Cardiac muscle cell (in vitro differentiated cells and primary cell): ENCODE data around the gene ESPL1. TPM values are rescaled to one million over a fixed set of nuclear protein-coding genes. Genes with fewer than 3 reads are reported as not detected.
A peak's percentile ranks its signal among the peaks of the same experiment; 100 is the strongest.

ENCODE experiments used
- DNase-seq, 2 donors: peaks; one replicate each; pipeline versions ENCODE4 v3.0.0 to v3.0.0-alpha.2; 2010 to 2017; ENCODE audit warnings: low read depth in 1 of 2, low spot score in 1 of 2
- H3K27ac ChIP-seq: fragments of 200-600 bp; sonication (generic); 2 replicates; pipeline ENCODE4 v1.5.1; 2016
- H3K27me3 ChIP-seq: fragments of 200-600 bp; sonication (generic); 2 replicates; pipeline ENCODE4 v1.6.0; 2016; ENCODE audit warnings: control low read depth
- H3K36me3 ChIP-seq: fragments of 200-600 bp; sonication (generic); 2 replicates; pipeline ENCODE4 v1.5.1; 2016; ENCODE audit warnings: control low read depth
- H3K4me1 ChIP-seq: fragments of 200-600 bp; sonication (generic); 2 replicates; pipeline ENCODE4 v1.8.1; 2017; ENCODE audit warnings: low read depth, mild to moderate bottlenecking, mixed run types
- H3K4me3 ChIP-seq: fragments of 200-600 bp; sonication (generic); 2 replicates; pipeline ENCODE4 v1.5.1; 2016; ENCODE audit warnings: mild to moderate bottlenecking
- H3K9me3 ChIP-seq: fragments of 200-600 bp; sonication (generic); 2 replicates; pipeline ENCODE4 v1.5.1; 2017; ENCODE audit warnings: low read depth, mild to moderate bottlenecking, control low read depth
- polyA plus RNA-seq: library from polyadenylated mRNA; unstranded; fragments of >200 nt; fragmentation: Nextera tagmentation; extraction: Ambion mirVana; gene quantifications from 2 replicates; pipeline ENCODE4 v1.2.1, GENCODE V29; 2016
- total RNA-seq: library from RNA; depleted of rRNA; stranded (reverse); fragments of >200 nt; gene quantifications from 2 replicates; pipeline ENCODE4 v1.2.3, GENCODE V29; 2016
- TF ChIP-seq, protein P1 (sequence below): IDR thresholded peaks from 2 replicates; pipeline ENCODE4 v1.5.1; 2012; ENCODE audit warnings: low read depth, mild to moderate bottlenecking, low read length

ESPL1 gene
- total and polyA plus RNA-seq, 2 experiments from 2014 or later, result 1.3 to 23.9 TPM

DNA sequence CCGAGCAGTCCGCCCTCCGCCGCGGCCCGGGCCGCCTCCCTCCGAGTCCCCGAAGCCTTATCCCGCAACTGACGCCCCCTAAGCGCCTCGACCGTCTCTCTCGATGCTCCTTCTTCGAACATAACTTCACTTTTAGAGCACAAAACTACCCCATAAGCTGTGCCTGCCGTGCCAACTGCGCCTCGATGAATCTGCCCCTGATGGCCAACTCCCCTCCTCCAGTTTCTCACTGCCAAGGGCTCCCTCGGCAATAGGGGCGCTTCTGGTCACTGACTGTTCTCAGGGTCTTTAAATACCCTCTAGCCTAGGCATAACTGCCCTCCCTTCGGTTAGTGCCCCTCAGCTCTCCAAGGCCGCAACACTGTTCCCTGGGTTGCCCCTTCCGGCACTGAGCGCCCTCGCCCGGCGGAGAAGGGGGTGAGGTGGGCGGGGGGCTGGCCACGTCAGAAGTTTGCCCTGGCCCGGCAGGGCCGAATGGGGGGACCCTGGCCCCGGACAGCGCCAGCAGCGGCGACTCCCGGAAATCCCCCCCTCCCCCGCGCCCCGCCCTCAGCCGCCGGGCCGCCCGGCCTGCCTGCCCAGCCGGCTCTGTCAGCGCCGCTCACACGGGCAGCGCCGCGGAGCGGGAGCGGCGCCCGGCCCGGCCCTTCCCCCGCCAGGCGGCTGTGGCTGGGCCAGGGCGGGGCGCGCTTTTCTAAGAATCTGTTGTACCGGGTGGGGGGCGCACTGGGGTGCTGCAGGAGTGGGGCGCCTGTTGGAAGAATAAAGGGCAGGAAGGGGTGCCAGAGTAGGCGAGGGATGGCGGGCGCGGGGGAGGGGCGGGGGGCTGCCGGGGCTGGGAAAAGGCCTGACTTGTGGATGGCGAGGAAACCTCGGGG is 46.7 kb upstream of the ESPL1 start:
- TF ChIP-seq, protein P1, sequence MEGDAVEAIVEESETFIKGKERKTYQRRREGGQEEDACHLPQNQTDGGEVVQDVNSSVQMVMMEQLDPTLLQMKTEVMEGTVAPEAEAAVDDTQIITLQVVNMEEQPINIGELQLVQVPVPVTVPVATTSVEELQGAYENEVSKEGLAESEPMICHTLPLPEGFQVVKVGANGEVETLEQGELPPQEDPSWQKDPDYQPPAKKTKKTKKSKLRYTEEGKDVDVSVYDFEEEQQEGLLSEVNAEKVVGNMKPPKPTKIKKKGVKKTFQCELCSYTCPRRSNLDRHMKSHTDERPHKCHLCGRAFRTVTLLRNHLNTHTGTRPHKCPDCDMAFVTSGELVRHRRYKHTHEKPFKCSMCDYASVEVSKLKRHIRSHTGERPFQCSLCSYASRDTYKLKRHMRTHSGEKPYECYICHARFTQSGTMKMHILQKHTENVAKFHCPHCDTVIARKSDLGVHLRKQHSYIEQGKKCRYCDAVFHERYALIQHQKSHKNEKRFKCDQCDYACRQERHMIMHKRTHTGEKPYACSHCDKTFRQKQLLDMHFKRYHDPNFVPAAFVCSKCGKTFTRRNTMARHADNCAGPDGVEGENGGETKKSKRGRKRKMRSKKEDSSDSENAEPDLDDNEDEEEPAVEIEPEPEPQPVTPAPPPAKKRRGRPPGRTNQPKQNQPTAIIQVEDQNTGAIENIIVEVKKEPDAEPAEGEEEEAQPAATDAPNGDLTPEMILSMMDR, result peak; percentile 32
- H3K4me1 ChIP-seq, result peaks cover 55% of the 10 kb centered on the region
- no peaks in the 10 kb centered on the region for H3K36me3 ChIP-seq
- peak overlapping the region; percentile 55 for H3K4me3 ChIP-seq
- no peaks in the 10 kb centered on the region for H3K27me3 ChIP-seq
- DNase-seq, result peak; percentile 73 to 85
- no peaks in the 10 kb centered on the region for H3K9me3 ChIP-seq
- peak overlapping the region; percentile 93 for H3K27ac ChIP-seq

DNA sequence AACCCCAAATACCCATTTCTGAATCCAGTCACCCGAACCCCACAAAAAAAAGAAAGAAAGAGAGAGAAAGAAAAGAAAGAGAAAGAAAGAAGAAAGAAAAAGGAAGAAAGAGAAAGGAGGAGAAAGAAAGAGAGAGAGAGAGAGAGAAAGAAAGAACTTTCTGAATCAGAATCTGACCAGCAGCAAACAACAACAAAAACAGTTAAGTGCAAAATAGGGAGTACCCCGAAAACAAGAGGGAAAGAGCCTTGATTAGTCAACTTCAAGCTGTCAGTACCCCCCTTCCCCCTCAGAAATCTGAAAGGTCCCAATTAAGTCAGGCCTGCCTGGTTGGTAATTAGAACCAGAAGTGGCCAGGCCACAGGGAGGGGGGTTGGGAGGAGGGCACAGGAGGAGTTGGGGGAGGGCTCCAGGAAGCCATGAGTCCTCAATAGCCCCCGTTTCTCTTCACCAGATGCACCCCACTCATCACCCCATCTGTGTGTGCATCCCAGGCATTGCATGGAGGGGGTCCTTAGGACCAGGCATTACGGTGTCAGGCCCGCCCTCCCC is 45.9 kb upstream of the ESPL1 start:
- no peak for DNase-seq
- Histone ChIP-seq H3K4me1 (peaks cover 55% of the 10 kb centered on the region), H3K27ac (peak overlapping the region; percentile 93), H3K36me3 (no peaks in the 10 kb centered on the region), H3K9me3 (no peaks in the 10 kb centered on the region), H3K27me3 (no peaks in the 10 kb centered on the region), H3K4me3 (peak overlapping the region; percentile 55)
- TF ChIP-seq, protein P1, result no peak

DNA sequence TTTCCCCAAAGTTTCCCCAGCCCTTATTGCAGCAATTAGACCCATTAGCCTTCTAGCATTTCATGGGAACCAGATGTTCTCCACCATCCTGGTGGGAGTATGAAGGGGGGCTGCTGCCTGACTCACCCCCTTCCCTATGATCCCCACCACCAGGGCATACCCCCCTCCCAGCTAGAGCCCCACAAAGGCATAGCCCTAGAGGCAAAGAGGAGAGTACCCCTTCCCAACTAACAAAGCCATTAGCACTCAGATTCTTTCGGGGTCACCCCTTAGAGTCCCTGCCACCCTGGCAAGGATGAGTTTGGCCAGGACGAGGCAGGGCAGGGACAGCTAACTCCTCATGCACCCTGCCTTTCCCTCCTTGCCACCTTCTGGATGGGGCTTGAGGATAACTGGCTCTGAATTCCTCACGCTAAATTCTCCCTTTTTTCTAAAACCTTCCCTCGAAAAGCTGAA is 45.3 kb upstream of the ESPL1 start:
- peaks cover 55% of the 10 kb centered on the region for H3K4me1 ChIP-seq
- no peak overlapping the region for H3K4me3 ChIP-seq
- TF ChIP-seq, protein P1, result no peak
- no peaks in the 10 kb centered on the region for H3K27me3 ChIP-seq
- DNase-seq, result no peak
- H3K9me3 ChIP-seq, result no peaks in the 10 kb centered on the region
- peak overlapping the region; percentile 93 for H3K27ac ChIP-seq
- no peaks in the 10 kb centered on the region for H3K36me3 ChIP-seq

GRCh38 chr12:53223389-53224060 is 44.6 kb upstream of the ESPL1 start:
- Histone ChIP-seq H3K4me1 (peaks cover 49% of the 10 kb centered on the region), H3K27me3 (no peaks in the 10 kb centered on the region), H3K4me3 (no peak overlapping the region), H3K9me3 (no peaks in the 10 kb centered on the region), H3K27ac (peak overlapping the region; percentile 93), H3K36me3 (no peaks in the 10 kb centered on the region)
- peak in 1 of 2 donors; percentile 79 for DNase-seq
- TF ChIP-seq, protein P1, result no peak

DNA sequence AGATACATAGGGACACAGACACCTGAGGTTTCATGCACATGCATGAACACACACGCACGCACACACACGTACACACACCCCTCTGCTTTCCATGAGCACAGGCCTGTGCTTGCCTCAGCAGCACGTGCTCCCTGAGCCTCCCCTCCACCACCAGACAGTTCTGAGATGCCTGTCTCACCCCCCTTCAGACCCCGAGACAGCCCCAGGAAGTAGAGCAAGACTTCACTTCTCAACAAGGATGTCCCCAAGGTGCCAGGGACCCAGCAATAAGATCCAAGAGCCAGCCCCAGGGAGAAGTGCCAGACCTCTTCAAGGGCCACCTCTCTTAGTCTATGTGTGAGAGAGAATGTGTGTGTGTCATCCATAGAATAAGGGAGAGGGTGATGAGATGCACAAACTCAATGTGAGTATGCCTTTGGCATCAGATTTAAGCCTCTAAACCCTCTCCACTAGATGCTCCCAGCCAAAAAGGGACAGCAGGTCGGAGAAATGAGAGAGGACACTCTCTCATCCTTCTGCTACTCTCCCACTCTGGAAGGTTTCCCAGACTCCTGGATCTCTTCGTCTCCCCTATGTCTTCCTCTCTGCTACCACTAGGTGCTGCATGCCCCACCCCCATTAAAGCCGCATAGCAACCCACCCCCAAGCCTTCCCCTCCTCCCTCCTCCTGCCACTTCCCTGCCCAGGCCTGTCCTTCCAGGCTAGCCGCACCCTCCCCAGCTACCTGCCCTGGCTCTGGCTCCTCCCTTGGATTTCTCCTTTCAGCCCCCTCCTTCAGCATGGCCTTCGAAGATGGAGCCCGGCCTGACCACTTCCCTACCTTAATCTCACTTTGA is 43.8 kb upstream of the ESPL1 start:
- Histone ChIP-seq H3K27ac (peak overlapping the region; percentile 93), H3K36me3 (no peaks in the 10 kb centered on the region), H3K9me3 (no peaks in the 10 kb centered on the region), H3K4me3 (no peak overlapping the region), H3K27me3 (no peaks in the 10 kb centered on the region), H3K4me1 (peaks cover 42% of the 10 kb centered on the region)
- DNase-seq, result peak in 1 of 2 donors; percentile 49
- TF ChIP-seq, protein P1, result peak; percentile 28
